Esophagus squamous epithelium (tissue), 5 donors: ENCODE data around the gene TNS1. TPM values are rescaled to one million over a fixed set of nuclear protein-coding genes. Genes with fewer than 3 reads are reported as not detected.
A peak's percentile ranks its signal among the peaks of the same experiment; 100 is the strongest.

Experiments
- DNase-seq: peaks from one replicate; lab custom pipeline; 2025; lab: John Stamatoyannopoulos, UW
- H3K27ac ChIP-seq, 4 donors: fragments of 200-600 bp; sonication (generic); one replicate each; pipeline ENCODE4 v1.5.1; 2016 to 2019; ENCODE audit warnings: mild to moderate bottlenecking in 1 of 4
- H3K27me3 ChIP-seq, 4 donors: fragments of 200-600 bp; sonication (generic); 1 replicate in 3 of 4; 2 replicates in 1 of 4; pipeline versions ENCODE4 v1.5.1 to v1.6.0; 2017 to 2021; ENCODE audit warnings: antibody characterized with exemption in 1 of 4
- H3K36me3 ChIP-seq, 3 donors: fragments of 200-600 bp; sonication (generic); one replicate each; pipeline ENCODE4 v1.5.1; 2016 to 2019
- H3K4me1 ChIP-seq, 3 donors: fragments of 200-600 bp; sonication (generic); one replicate each; pipeline ENCODE4 v1.5.1; 2017 to 2019
- H3K4me3 ChIP-seq, 4 donors: fragments of 200-600 bp; sonication (generic); 1 replicate in 3 of 4; 2 replicates in 1 of 4; pipeline ENCODE4 v1.5.1; 2016 to 2019; ENCODE audit warnings: mild to moderate bottlenecking in 2 of 4, moderate library complexity in 1 of 4
- H3K9me3 ChIP-seq, 3 donors: fragments of 200-600 bp; sonication (generic); one replicate each; pipeline ENCODE4 v1.5.1; 2016 to 2019
- CTCF ChIP-seq, 6 experiments: fragments of 450-650 bp in 4 of 6; fragments of 200-600 bp in 2 of 6; sonication (generic) in 2 of 6; IDR thresholded peaks; one replicate each; pipeline ENCODE4 v1.5.1; 2016 to 2019; ENCODE audit warnings: antibody characterized with exemption in 6 of 6, mild to moderate bottlenecking in 4 of 6, moderate library complexity in 4 of 6
- POLR2A ChIP-seq, 4 donors: fragments of 450-650 bp; IDR thresholded peaks; one replicate each; pipeline ENCODE4 v1.6.1; 2017; ENCODE audit warnings: antibody characterized with exemption in 4 of 4, mild to moderate bottlenecking in 4 of 4, moderate library complexity in 3 of 4
- WGBS, 2 donors: methylation state at CpG; one replicate each; pipeline ENCODE4 v1.1.5; 2018; 5-methylcytosine and 5-hydroxymethylcytosine counted together
- intact Hi-C: fragments of 100-400 bp; cut with DNase I; formaldehyde crosslinking; loops from one replicate; pipeline ENCODE4 v1.15.0; 2022
- total RNA-seq, 4 donors: library from RNA; depleted of rRNA; stranded (reverse); fragments of >200 nt; gene quantifications; one replicate each; pipeline ENCODE4 v1.1.0, GENCODE V29; 2016
- donor health status: DM: yes; HTN: yes; CAD: no.

The TNS1 gene
- total RNA-seq, 4 donors from 2014 or later = 34.7 to 201 (median 59.2) TPM

- Histone ChIP-seq H3K27ac (peak overlapping the region in 3 of 4 donors; percentile 67 to 74 (median 70)), H3K9me3 (no peaks in the 10 kb centered on the region), H3K36me3 (no peaks in the 10 kb centered on the region), H3K27me3 (peaks cover 0 to 19% (median 0%) of the 10 kb centered on the region in 4 donors), H3K4me1 (peaks cover 34 to 97% (median 53%) of the 10 kb centered on the region in 3 donors), H3K4me3 (no peak overlapping the region)
- WGBS, 2 donors = 78 to 81% methylated on average over 5 to 6 of the region's 7 CpGs
- intact Hi-C loops = no loop called here
- no peak for DNase-seq
- TF ChIP-seq POLR2A (IDR thresholded peaks at IDR 0.05) (no peak), CTCF (IDR thresholded peaks at IDR 0.05) (no peak)
Observed at GRCh38 chr2:218030409-218031195, 27.8 kb upstream of the TNS1 start.

- H3K4me1 ChIP-seq = peaks cover 40 to 99% (median 56%) of the 10 kb centered on the region in 3 donors
- intact Hi-C loops = no loop called here
- peak overlapping the region; percentile 63 to 74 (median 68) for H3K27ac ChIP-seq
- H3K36me3 ChIP-seq = no peaks in the 10 kb centered on the region
- WGBS, 2 donors = 41 to 50% methylated on average over 17 of the region's 17 CpGs
- TF ChIP-seq CTCF (IDR thresholded peaks at IDR 0.05) (no peak), POLR2A (IDR thresholded peaks at IDR 0.05) (no peak)
- DNase-seq = no peak
- no peaks in the 10 kb centered on the region for H3K9me3 ChIP-seq
- peaks cover 0 to 19% (median 0%) of the 10 kb centered on the region in 4 donors for H3K27me3 ChIP-seq
- no peak overlapping the region for H3K4me3 ChIP-seq
Observed at GRCh38 chr2:218029366-218030360, 26.9 kb upstream of the TNS1 start.

GRCh38 chr2:218028562-218029348 is 26.0 kb upstream of the TNS1 start:
- Histone ChIP-seq H3K27ac (peak overlapping the region; percentile 63 to 74 (median 68)), H3K9me3 (no peaks in the 10 kb centered on the region), H3K4me3 (no peak overlapping the region), H3K4me1 (peaks cover 35 to 99% (median 51%) of the 10 kb centered on the region in 3 donors), H3K27me3 (peaks cover 0 to 10% (median 0%) of the 10 kb centered on the region in 4 donors), H3K36me3 (no peaks in the 10 kb centered on the region)
- WGBS, 2 donors = 29% methylated on average over 1 of the region's 6 CpGs; no CpG with 5 or more reads in 1 of the 2 donors
- intact Hi-C loops = no loop called here
- no peak for DNase-seq
- TF ChIP-seq CTCF (IDR thresholded peaks at IDR 0.05) = no peak

GRCh38 chr2:218028189-218028495 is 25.3 kb upstream of the TNS1 start:
- no peak overlapping the region for H3K4me3 ChIP-seq
- H3K36me3 ChIP-seq = no peaks in the 10 kb centered on the region
- WGBS, 2 donors = 86% methylated on average over 2 of the region's 2 CpGs; no CpG with 5 or more reads in 1 of the 2 donors
- H3K27me3 ChIP-seq = peaks cover 0 to 4% (median 0%) of the 10 kb centered on the region in 4 donors
- intact Hi-C loops = no loop called here
- TF ChIP-seq CTCF (IDR thresholded peaks at IDR 0.05) (no peak), POLR2A (IDR thresholded peaks at IDR 0.05) (no peak)
- no peaks in the 10 kb centered on the region for H3K9me3 ChIP-seq
- peak overlapping the region in 3 of 4 donors; percentile 67 to 74 (median 70) for H3K27ac ChIP-seq
- H3K4me1 ChIP-seq = peaks cover 35 to 99% (median 51%) of the 10 kb centered on the region in 3 donors
- no peak for DNase-seq
